OCI-LY7 (cell line): ENCODE data around the gene LGR5. TPM values are rescaled to one million over a fixed set of nuclear protein-coding genes. Genes with fewer than 3 reads are reported as not detected.
"Not testable (repeated sequence)": the region's sequence is repeated elsewhere in the genome, so short reads cannot be mapped to it uniquely, and the experiment has no call there.

Source experiments
- BruUV-seq: library from RNA; stranded (reverse); fragments of 400-500 nt; replicated peaks from 2 replicates; lab custom pipeline; 2021; lab: Mats Ljungman, UMichigan
- CTCF ChIA-PET: fragments of 300-600 bp; sonication (Branson Sonifier 250); formaldehyde crosslinking; loops from one replicate; lab custom pipeline; 2022; ENCODE audit warnings: antibody characterized with exemption; ENCODE audit not compliant: unreplicated experiment; lab: Charles Lee
- POLR2A ChIA-PET: fragments of 300-600 bp; sonication (Branson Sonifier 250); formaldehyde crosslinking; loops from one replicate; lab custom pipeline; 2022; ENCODE audit warnings: antibody characterized with exemption; lab: Charles Lee
- DNase-seq: peaks from one replicate; pipeline ENCODE4 v3.0.0-alpha.2; 2015; ENCODE audit warnings: low spot score
- H2AFZ ChIP-seq: fragments of 200-600 bp; sonication (generic), shearing (Covaris generic); 2 replicates; pipeline ENCODE4 v1.6.1; 2014; ENCODE audit warnings: mild to moderate bottlenecking, antibody characterized with exemption, low read length, moderate library complexity
- H3K27ac ChIP-seq: fragments of 200-600 bp; sonication (generic); 2 replicates; pipeline ENCODE4 v1.5.1; 2014; ENCODE audit warnings: mixed run types, low read depth, mild to moderate bottlenecking, moderate library complexity, low read length, inconsistent platforms; ENCODE audit not compliant: poor library complexity, severe bottlenecking
- H3K36me3 ChIP-seq: fragments of 200-600 bp; sonication (generic); 2 replicates; pipeline ENCODE4 v1.6.1; 2014; ENCODE audit warnings: mild to moderate bottlenecking, antibody characterized with exemption, low read length, moderate library complexity, mixed read lengths; ENCODE audit not compliant: insufficient read depth
- H3K4me1 ChIP-seq: fragments of 200-600 bp; sonication (generic); 2 replicates; pipeline ENCODE4 v1.5.1; 2014; ENCODE audit warnings: mild to moderate bottlenecking, low read length; ENCODE audit not compliant: insufficient read depth, poor library complexity, severe bottlenecking
- H3K4me2 ChIP-seq: fragments of 200-600 bp; sonication (generic); 2 replicates; pipeline ENCODE4 v1.6.1; 2014; ENCODE audit warnings: mild to moderate bottlenecking, low read length
- H3K4me3 ChIP-seq: fragments of 200-600 bp; sonication (generic); 2 replicates; pipeline ENCODE4 v1.5.1; 2014; ENCODE audit warnings: mild to moderate bottlenecking, low read depth, low read length; ENCODE audit not compliant: poor library complexity, severe bottlenecking
- H3K79me2 ChIP-seq: fragments of 200-600 bp; sonication (generic); 2 replicates; pipeline ENCODE4 v1.6.1; 2016; ENCODE audit warnings: low read depth, mild to moderate bottlenecking, low read length, moderate library complexity, mixed read lengths; ENCODE audit not compliant: insufficient read depth
- H3K9me2 ChIP-seq: fragments of 200-600 bp; sonication (generic); 2 replicates; pipeline ENCODE4 v1.6.1; 2016; ENCODE audit warnings: mild to moderate bottlenecking, low read length, mixed read lengths; ENCODE audit not compliant: insufficient read depth
- H3K9me3 ChIP-seq: fragments of 200-600 bp; sonication (generic); 2 replicates; pipeline ENCODE4 v1.6.1; 2014; ENCODE audit warnings: mild to moderate bottlenecking, mixed run types, low read length, mixed read lengths
- H4K20me1 ChIP-seq: fragments of 200-600 bp; sonication (generic); 2 replicates; pipeline ENCODE4 v1.6.1; 2014; ENCODE audit warnings: mild to moderate bottlenecking, antibody characterized with exemption, low read length, moderate library complexity, mixed read lengths; ENCODE audit not compliant: insufficient read depth
- EZH2phosphoT487 ChIP-seq: fragments of 200-600 bp; sonication (generic); IDR thresholded peaks from 2 replicates; pipeline ENCODE4 v1.6.1; 2018; ENCODE audit warnings: low read depth, borderline replicate concordance, mild to moderate bottlenecking, mixed run types, antibody characterized with exemption, low read length, moderate library complexity, mixed read lengths
- intact Hi-C: fragments of 100-400 bp; cut with micrococcal nuclease; formaldehyde crosslinking; loops from one replicate; pipeline ENCODE4 v1.10.0; 2022; ENCODE audit not compliant: unreplicated experiment
- total RNA-seq, 2 experiments: library from RNA; depleted of rRNA in 1 of 2; stranded (reverse); fragments of >200 nt in 1 of 2; shearing (Covaris generic) in 1 of 2; gene quantifications; 2 replicates each; pipeline ENCODE4 v1.2.3, GENCODE V29; 2014 to 2022
- TF ChIP-seq, protein P1 (sequence below): fragments of 200-600 bp; sonication (generic); conservative IDR thresholded peaks from 2 replicates; pipeline ENCODE4 v1.5.1; 2014; ENCODE audit warnings: mild to moderate bottlenecking, antibody characterized with exemption, low read length, moderate library complexity, mixed read lengths

LGR5 gene
- total RNA-seq, 2 experiments from 2014 or later: 0.51 TPM; not detected in 1

DNA sequence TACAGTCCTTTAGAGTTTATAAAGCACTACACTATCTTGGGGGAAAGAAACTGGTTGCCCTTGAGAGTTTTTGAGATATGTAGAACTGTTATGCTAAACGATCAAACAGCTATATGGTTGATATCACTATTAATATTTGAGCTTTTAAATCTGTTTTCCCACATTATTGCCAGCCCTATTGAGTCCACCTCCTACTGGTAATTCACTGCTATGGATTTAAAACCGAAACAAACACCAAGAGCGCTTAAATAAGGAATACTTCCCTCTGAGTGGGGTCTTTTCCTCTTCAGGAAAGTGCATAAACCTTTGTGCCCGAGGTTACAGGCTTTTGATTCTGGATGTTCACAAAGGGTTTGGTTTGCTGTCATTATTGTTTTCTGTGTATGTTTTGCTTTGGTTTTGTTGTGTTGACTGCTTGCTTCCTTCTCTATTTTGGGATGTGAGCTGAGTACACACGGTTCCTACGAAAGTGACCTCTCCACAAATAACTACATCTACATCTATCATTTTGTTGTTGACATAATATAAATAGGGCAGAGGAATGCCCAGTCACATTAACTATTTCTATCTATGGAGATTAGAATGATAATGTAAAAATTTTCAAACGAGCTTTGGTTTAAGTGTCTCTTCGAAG is 44.8 kb downstream of the LGR5 start:
- no peak for TF ChIP-seq EZH2phosphoT487
- TF ChIP-seq, protein P1, sequence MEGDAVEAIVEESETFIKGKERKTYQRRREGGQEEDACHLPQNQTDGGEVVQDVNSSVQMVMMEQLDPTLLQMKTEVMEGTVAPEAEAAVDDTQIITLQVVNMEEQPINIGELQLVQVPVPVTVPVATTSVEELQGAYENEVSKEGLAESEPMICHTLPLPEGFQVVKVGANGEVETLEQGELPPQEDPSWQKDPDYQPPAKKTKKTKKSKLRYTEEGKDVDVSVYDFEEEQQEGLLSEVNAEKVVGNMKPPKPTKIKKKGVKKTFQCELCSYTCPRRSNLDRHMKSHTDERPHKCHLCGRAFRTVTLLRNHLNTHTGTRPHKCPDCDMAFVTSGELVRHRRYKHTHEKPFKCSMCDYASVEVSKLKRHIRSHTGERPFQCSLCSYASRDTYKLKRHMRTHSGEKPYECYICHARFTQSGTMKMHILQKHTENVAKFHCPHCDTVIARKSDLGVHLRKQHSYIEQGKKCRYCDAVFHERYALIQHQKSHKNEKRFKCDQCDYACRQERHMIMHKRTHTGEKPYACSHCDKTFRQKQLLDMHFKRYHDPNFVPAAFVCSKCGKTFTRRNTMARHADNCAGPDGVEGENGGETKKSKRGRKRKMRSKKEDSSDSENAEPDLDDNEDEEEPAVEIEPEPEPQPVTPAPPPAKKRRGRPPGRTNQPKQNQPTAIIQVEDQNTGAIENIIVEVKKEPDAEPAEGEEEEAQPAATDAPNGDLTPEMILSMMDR: no peak
- H3K79me2 ChIP-seq: no peaks in the 10 kb centered on the region
- ChIA-PET POLR2A (interaction anchor here (0.6 to 1.6 kb wide), 4 partner anchors 16 to 436 kb away, joined by 3 to 5 read pairs (median 3); no protein-coding TSS in a partner anchor), CTCF (no interaction called here)
- H3K4me3 ChIP-seq: no peak overlapping the region
- no peaks in the 10 kb centered on the region for H4K20me1 ChIP-seq
- no peaks in the 10 kb centered on the region for H3K9me2 ChIP-seq
- intact Hi-C loops: no loop called here
- H3K4me2 ChIP-seq: no peak overlapping the region
- H3K4me1 ChIP-seq: no peaks in the 10 kb centered on the region
- no peak overlapping the region for H3K27ac ChIP-seq
- no TSS peak for BruUV-seq
- H2AFZ ChIP-seq: no peak overlapping the region
- no peaks in the 10 kb centered on the region for H3K36me3 ChIP-seq
- no peak for DNase-seq
- H3K9me3 ChIP-seq: no peaks in the 10 kb centered on the region

DNA sequence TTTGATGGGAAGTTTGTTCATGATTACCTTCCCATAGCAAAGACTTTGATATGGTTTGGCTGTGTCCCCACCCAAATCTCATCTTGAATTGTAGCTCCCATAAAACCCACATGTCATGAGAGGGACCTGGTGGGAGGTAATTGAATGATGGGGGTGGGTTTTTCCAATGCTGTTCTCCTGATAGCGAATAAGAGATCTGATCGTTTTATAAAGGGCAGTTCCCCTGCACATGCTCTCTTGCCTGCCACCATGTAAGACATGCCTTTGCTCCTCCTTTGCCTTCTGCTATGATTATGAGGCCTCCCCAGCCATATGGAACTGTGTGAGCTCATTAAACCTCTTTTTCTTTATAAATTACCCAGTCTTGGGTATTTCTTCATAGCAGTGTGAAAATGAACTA is 51.2 kb downstream of the LGR5 start:
- H3K27ac ChIP-seq, H3K79me2 ChIP-seq, BruUV-seq, DNase-seq, intact Hi-C loops, H3K4me1 ChIP-seq, H3K4me2 ChIP-seq, H3K4me3 ChIP-seq, H3K9me3 ChIP-seq, H2AFZ ChIP-seq, CTCF ChIA-PET, H3K36me3 ChIP-seq, H3K9me2 ChIP-seq, H4K20me1 ChIP-seq: not testable (repeated sequence)
- POLR2A ChIA-PET: interaction anchor here (0.6 kb wide), 1 partner anchor 461 kb away, joined by 3 read pairs; no protein-coding TSS in a partner anchor

GRCh38 chr12:71492604-71493003 is 53.0 kb downstream of the LGR5 start:
- Histone ChIP-seq H2AFZ (no peak overlapping the region), H3K4me1 (no peaks in the 10 kb centered on the region), H3K9me3 (peaks cover 9% of the 10 kb centered on the region; the same call in 1 of the 2 replicates), H3K36me3 (no peaks in the 10 kb centered on the region), H4K20me1 (no peaks in the 10 kb centered on the region), H3K27ac (no peak overlapping the region), H3K79me2 (no peaks in the 10 kb centered on the region), H3K4me2 (no peak overlapping the region), H3K9me2 (no peaks in the 10 kb centered on the region), H3K4me3 (no peak overlapping the region)
- DNase-seq: no peak
- ChIA-PET POLR2A (interaction anchor here (0.6 kb wide), 1 partner anchor 676 kb away, joined by 3 read pairs; no protein-coding TSS in a partner anchor), CTCF (no interaction called here)
- BruUV-seq: no TSS peak
- intact Hi-C loops: no loop called here
- no peak for TF ChIP-seq EZH2phosphoT487
- TF ChIP-seq, protein P1: no peak
